GM12865 (cell line): Measurements from ENCODE around the gene GNS.

Experiments used
- DNase-seq: peaks from one replicate; pipeline ENCODE4 v3.0.0; 2010; ENCODE audit warnings: low read depth
- H3K4me3 ChIP-seq: 2 replicates; pipeline ENCODE4 v1.5.1; 2011; ENCODE audit warnings: mild to moderate bottlenecking, low read depth, low read length, control low read depth
- TF ChIP-seq, protein P1 (sequence below): IDR thresholded peaks from 2 replicates; pipeline ENCODE4 v1.5.1; 2011; ENCODE audit warnings: low read length, control low read depth, low read depth, inconsistent platforms; ENCODE audit not compliant: insufficient read depth; ENCODE audit errors: missing control alignments

Gene GNS

DNA sequence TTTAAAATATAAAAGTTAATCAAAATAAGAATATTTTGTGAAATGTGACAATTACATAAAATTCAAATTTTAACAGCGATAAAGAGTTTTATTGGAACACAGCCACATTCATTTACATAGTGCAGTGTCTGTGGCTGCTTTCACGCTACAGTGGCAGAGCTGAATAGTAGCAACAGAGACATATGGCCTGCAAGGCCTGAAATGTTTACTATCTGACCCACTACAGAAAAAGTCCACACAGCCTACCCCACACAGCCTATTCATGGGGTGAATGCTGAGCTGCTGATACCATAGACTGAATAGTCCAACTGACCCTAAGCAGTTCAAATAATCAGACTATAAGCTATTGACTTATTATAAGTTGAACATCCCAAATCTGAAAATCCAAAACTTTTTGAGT lies 13.2 kb downstream of the GNS start:
- H3K4me3 ChIP-seq = no peak overlapping the region
- TF ChIP-seq, protein P1, sequence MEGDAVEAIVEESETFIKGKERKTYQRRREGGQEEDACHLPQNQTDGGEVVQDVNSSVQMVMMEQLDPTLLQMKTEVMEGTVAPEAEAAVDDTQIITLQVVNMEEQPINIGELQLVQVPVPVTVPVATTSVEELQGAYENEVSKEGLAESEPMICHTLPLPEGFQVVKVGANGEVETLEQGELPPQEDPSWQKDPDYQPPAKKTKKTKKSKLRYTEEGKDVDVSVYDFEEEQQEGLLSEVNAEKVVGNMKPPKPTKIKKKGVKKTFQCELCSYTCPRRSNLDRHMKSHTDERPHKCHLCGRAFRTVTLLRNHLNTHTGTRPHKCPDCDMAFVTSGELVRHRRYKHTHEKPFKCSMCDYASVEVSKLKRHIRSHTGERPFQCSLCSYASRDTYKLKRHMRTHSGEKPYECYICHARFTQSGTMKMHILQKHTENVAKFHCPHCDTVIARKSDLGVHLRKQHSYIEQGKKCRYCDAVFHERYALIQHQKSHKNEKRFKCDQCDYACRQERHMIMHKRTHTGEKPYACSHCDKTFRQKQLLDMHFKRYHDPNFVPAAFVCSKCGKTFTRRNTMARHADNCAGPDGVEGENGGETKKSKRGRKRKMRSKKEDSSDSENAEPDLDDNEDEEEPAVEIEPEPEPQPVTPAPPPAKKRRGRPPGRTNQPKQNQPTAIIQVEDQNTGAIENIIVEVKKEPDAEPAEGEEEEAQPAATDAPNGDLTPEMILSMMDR = no peak
- no peak for DNase-seq

DNA sequence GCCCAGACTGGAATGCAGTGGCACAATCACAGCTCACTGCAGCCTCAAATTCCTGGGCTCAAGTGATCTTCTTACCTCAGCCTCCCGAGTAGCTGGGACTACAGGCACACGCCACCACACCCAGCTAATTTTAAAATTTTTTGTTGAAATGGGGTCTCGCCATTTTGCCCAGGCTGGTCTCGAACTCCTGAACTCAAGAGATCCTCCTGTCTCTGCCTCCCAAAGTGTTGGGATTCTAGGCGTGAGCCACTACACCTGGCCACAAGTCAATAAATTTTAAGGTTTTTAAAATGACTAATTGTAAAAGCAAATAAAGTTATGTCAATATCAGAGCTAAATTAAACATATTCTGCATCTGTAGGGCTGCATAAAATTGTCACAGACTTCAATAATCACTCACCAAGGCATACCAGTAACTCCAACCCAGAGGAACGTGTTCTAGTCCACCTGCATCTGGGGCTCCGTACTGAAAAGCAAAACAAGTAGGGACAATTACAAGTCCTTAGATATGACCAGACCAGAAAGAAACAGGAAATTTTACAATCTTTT lies 13.9 kb downstream of the GNS start:
- TF ChIP-seq, protein P1 = no peak
- no peak overlapping the region for H3K4me3 ChIP-seq

DNA sequence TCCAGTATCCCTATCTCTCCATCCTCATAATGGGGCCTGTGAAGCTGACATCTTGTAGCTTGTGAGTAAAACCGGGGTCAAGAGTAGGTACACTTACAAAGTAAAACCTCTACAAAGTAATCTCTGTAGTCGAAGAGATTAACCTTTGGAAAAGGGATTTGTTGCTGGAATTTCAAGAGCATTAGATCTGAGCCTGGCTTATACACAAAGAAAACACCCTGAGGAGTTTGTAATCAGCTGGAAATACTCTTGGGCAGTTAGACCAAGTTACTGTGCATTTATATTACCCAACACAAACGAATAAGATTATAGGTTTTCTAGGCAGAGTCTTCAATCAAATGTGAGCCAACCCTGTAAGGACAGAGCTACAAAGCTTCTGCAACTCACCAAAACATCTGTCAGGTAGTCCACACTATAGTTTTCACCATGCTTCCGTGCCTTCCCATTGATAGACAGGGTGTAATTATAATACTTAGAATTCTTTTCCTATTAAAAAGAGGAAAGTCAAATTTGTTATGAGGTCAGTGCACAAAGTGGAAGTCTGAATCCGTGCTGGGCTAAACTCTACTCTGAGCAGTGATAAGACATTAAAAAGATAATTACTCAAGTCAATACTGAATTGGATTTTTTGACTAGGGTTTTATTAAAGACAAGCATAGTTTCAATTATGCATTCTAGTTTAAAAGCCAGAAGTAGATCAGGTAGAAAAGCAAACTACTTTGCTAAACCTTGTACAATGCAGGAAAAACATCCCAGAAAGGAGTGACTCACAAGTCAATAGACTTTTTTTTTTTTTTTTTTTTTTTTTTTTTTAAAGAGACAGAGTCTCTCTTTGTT lies 14.6 kb downstream of the GNS start:
- H3K4me3 ChIP-seq = no peak overlapping the region
- TF ChIP-seq, protein P1 = no peak
- DNase-seq = no peak

More for the DNA sequence above, 13.9 kb downstream of the GNS start:
- no peak for DNase-seq

DNA sequence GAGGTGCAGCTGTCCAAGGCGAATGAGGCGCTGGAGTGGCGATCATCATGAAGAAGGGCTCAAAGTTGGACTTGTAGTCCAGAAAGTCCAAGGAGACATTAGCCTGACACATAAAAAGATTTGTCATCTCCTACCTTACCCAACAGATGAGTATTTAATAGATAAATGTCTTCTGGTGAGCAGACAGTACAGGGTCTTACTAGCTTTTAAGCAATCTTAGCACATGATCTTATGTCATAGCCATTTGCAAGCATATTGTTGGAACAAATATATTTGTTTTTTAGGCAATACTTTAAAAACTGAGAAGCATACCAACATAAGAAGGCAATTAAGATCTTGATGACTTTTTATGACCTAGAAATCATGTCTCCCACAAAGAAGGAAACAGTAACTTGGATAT lies 16.0 kb downstream of the GNS start:
- no peak overlapping the region for H3K4me3 ChIP-seq

DNA sequence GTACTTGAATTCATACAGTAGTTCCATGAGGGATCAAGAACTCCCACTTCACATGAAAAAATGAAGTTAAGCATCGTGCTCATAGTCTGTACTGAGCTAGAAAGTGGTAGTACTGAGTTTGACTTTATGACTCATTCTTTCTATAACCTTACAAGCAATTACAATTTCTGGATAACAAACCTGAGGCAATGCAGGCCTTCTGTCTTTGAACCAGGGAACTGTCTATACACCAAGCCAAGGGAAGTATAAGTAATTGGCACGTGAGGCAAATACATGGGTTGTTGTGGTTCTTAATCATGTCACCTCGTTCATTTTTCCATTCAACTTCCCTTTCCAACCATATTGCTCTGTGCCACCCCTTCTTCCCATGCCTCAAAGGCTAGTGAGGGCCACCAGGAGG lies 16.8 kb downstream of the GNS start:
- no peak for DNase-seq
- no peak overlapping the region for H3K4me3 ChIP-seq
- TF ChIP-seq, protein P1 = no peak

More for the DNA sequence above, 16.0 kb downstream of the GNS start:
- TF ChIP-seq, protein P1 = no peak
- DNase-seq = no peak

DNA sequence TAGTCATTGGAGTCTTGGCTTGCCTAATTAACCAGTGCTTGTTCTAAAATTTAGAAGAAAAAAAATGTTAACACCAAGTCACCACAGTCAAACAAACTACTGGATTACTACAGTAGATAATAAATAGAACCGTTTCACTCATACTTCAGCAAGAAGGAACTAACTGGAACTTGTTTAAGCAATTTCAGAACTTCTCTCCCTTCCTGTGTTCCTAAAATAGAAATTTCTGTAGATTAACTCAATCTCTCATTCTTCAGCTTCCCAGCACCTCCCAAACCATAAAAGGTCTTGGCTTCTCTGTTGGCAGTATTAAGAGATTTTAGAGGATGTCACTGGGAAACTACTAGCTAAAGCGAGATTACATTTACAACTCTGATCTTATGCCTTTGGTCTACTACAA lies 18.6 kb downstream of the GNS start:
- no peak for DNase-seq
- H3K4me3 ChIP-seq = no peak overlapping the region
- TF ChIP-seq, protein P1 = no peak
